GM12892 (cell line): ENCODE measurements around the gene ZBTB7B.

ENCODE experiments used
- DNase-seq: peaks from one replicate; pipeline ENCODE4 v3.0.0; 2011; ENCODE audit not compliant: insufficient read length
- FAIRE-seq: peaks from 2 replicates; lab custom pipeline; 2011; peaks lifted over from hg19 to GRCh38; lab: Jason Lieb, UNC
- POLR2A ChIP-seq: IDR thresholded peaks from 2 replicates; pipeline ENCODE4 v1.6.1; 2011; ENCODE audit warnings: low read depth, low read length, control low read depth
- POLR2AphosphoS5 ChIP-seq: IDR thresholded peaks from 2 replicates; pipeline ENCODE4 v1.6.1; 2011; ENCODE audit warnings: low read depth, low read length, control low read depth
- TAF1 ChIP-seq: IDR thresholded peaks from 2 replicates; pipeline ENCODE4 v1.6.1; 2011; ENCODE audit warnings: low read depth, mild to moderate bottlenecking, control low read depth, low read length, borderline replicate concordance

ZBTB7B gene

DNA sequence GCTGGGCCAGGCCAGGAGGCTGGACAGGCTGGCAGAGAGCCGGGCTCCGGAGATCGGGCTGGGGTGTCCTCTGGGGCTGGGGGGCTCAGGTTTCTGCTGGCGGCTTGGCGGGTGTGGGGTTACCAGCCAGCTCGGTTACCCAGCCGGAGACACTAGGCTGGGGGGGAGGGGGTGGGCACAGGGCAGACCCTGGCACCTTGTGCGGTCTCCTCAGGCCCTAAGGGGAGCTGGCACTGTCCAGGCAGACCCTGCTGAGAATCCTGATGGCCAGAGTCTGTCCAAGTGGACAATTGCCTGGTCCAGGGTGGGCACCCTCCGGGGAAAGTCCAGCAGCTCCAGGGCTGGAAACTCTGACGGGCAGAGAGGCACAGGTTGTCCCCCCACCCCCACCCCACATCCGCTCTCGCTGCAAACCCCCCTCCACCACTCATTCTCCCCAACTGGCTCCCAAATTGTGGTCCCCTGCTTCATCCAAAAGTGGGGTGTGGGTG is 6.7 kb downstream of the ZBTB7B start:
- no peak for TF ChIP-seq POLR2A
- no peak for TF ChIP-seq POLR2AphosphoS5
- no peak for TF ChIP-seq TAF1
- FAIRE-seq = no peak
- no peak for DNase-seq

DNA sequence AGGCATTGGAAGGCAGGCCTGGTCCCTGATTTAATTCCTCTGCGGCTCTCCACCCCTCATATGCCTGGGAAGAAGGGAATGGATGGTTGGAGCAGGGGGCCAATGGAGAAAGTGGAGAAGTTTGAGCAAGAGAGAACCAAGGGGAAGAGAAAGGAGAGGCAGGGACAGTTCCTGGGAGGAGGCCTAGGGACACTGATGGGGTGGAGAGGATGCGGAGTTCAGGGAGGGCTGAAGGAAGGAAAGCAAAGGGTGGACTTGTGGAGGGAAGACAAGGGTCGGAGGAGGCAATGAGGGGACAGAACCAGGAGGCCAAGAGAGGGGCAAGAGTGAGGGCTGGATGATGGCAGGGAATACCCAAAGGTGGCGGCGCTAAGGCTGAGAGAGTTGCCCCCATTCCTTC is 7.1 kb downstream of the ZBTB7B start:
- no peak for FAIRE-seq

DNA sequence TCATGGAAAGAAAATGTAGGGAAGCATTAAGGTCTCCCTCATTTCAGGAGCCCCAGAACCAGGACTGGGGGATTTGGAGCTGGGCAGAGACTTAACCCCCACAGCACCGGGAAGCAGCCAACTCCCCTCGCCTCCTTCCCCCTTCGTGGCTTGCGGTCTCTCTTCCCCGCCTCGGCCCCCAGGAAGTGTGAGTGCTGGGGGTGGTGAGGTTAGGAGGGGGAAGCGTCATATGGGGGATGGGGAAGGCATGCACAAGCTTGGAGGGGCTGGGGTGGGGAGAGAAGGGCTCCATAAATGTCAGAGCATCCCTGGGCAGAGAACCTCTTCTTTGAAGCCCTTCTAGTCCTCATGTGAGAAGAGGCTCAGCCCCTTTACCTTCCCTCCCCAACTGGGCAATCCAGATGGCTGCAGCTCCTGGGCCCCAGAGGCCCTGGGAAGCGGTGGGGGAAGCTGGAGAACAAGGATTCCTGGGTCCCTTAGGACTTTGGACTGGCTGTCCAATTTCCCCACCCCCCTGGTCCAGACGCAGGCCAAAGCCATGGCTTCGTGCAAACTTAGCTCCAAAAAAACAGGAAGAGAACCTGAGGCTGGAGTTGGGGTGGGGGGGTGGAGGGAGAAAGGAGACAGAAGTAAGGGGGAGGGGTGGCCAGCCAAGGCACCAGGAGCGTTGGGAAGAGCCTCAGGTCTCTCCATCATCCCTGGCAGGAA is 7.8 kb downstream of the ZBTB7B start:
- FAIRE-seq (no peak), DNase-seq (no peak)
- no peak for TF ChIP-seq TAF1
- TF ChIP-seq POLR2A = no peak
- no peak for TF ChIP-seq POLR2AphosphoS5

More for the DNA sequence above, 7.1 kb downstream of the ZBTB7B start:
- DNase-seq = no peak
- TF ChIP-seq POLR2AphosphoS5 (no peak), TAF1 (no peak), POLR2A (no peak)

DNA sequence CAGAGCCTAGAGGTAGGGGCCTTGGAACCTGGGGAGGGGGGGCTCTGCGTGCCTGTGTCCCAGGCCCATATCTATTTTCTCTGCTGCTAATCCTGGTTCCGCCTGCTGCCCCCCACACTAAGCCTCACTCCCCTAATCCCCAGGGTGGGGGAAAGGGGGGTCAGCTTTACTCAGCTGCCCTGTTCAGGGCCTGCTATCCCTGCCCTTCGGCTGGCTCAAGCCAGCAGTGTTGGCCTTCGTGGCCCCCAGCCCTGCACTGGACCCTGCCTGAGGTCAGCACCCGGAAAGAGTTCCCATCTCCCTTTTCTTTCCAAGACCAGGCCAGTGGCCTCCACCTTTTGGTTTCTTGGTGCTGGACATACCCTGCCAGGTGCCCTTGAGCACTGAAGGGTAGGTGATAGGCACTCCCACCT is 8.4 kb downstream of the ZBTB7B start:
- TF ChIP-seq TAF1 = no peak
- no peak for TF ChIP-seq POLR2A
- no peak for TF ChIP-seq POLR2AphosphoS5
- no peak for DNase-seq
- no peak for FAIRE-seq

DNA sequence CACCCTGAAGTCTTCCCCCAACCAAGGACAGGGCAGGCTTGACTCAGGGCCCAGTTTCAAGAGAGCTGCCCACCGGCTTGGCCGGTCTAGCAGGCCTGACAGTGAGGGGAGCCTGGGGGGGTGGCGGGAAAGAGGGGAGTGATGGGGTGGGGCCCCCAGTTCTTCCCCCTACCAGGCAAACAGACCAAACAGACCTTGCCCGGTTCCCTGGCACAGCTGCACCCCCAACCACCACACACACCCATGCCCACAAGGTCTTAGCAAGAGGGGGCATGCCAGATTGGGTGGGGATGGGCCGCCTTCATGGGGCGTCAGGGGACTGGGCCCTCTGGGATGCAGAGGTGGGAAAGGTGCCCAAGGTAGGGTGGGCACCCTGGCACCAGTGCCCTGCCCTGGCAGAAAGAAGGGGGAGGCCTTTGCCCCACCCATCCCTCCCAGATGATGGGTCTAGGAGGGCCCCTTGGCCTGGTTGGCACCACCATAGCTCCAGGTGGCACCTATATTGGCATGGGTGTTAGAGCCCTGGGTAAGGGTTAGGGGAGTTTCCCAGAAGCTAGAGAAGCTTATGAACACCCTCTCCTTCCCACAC is 8.9 kb downstream of the ZBTB7B start:
- FAIRE-seq (no peak), DNase-seq (no peak)
- TF ChIP-seq TAF1 (no peak), POLR2A (no peak), POLR2AphosphoS5 (no peak)

DNA sequence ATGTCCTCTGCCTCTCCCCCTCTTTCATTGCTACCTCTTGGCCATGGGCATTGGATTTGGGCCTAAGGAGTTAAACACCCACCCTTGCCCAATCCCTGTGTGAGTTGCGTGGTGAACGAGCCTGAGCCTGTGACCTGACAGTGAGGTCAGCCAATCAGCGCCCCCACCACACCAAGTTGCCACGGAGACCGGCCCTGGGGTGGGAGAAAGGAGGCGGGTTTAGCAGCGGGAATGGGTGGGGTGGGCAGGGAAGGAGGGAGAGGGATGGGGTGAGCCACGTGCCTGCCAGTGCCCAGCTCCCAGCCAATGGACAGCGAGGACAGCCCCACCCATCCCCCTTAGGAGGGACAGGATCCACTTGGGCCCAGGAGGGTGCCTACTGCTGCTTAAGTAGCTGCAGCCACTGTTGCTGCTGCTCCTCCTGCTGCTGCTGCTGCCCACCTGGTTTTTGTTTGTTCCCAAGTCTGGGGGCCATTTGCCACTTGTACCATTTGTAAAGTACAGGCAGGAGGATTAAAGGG is 9.5 kb downstream of the ZBTB7B start:
- no peak for TF ChIP-seq TAF1
- no peak for TF ChIP-seq POLR2A
- TF ChIP-seq POLR2AphosphoS5 = no peak
- FAIRE-seq = no peak
- no peak for DNase-seq

DNA sequence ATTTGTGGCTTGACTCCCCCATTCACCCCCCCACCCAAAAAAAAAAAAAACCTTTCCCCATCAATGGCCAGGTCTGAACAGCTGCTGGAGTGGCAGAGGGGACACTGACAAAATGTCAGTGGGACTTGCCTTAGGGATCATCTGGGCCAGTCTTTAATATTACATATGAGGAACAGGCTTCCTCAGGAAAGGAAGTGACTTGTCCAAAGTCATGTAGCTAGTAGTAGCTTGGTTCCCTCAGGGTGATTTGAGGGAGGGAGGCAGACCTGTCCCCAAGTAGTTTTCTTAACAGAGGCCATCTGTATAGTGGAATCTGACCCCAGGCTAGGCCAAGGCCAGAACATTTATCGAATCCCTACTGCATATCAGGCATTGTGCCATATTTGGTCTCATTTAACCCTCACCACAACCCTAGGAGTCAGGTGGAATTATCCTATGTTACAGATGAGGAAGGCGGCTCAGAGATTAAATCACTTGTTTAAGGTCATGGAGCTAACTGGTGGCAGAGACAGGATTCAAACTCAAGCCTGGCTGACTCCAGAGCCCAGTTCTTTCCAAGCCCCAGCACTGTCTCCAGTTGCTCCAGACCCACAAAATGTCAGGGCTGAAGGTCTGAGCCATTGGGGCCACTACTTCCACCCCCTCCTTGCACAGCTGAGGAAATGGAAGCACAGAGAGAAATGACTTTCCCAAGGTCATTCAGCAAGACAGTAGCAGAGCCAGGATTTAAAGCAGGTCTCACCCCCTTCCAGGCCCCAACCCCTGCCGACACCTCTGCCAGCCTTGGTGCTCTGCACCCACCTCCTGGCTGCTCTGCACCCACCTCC is 10.4 kb downstream of the ZBTB7B start:
- FAIRE-seq (no peak), DNase-seq (no peak)
- no peak for TF ChIP-seq POLR2AphosphoS5

DNA sequence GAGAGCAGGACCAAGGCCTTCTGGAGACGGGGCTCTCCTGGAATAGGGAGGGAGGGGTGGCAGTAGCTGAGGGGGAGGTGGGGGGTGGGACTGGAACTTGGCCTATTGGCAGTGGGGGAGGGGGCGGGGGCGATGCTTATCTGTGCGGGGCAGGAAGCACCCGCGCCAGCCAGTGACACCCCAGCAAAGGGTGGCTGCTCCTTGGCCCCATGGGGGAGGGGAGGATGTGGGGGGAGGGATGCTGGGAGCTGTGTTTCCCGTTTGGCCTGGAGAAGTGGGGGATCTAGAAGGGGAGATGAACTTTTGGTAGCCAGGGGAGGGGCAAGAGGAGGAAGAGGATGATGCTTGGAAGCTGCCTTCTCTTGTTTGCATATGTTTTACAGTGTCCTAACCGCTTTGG is 11.0 kb downstream of the ZBTB7B start:
- TF ChIP-seq POLR2A = no peak
- FAIRE-seq = no peak
- DNase-seq = no peak

DNA sequence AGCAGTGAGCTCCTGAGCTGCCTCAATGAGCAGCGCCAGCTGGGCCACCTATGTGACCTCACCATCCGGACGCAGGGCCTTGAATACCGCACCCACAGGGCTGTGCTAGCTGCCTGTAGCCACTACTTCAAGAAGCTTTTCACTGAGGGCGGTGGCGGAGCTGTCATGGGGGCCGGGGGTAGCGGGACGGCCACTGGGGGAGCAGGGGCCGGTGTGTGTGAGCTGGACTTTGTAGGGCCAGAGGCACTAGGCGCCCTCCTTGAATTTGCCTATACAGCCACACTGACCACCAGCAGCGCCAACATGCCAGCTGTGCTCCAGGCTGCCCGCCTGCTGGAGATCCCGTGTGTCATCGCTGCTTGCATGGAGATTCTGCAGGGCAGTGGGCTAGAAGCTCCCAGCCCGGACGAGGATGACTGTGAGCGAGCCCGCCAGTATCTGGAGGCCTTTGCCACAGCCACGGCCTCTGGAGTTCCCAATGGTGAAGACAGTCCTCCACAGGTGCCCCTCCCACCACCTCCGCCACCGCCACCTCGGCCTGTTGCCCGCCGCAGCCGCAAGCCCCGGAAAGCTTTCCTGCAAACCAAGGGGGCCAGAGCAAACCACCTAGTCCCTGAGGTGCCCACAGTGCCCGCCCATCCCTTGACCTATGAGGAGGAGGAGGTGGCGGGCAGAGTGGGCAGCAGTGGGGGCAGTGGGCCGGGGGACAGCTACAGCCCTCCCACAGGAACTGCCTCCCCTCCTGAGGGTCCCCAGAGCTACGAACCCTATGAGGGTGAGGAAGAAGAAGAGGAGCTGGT is 12.3 kb downstream of the ZBTB7B start:
- TF ChIP-seq POLR2AphosphoS5 = no peak
- no peak for TF ChIP-seq TAF1
- no peak for TF ChIP-seq POLR2A
- FAIRE-seq (no peak), DNase-seq (no peak)

DNA sequence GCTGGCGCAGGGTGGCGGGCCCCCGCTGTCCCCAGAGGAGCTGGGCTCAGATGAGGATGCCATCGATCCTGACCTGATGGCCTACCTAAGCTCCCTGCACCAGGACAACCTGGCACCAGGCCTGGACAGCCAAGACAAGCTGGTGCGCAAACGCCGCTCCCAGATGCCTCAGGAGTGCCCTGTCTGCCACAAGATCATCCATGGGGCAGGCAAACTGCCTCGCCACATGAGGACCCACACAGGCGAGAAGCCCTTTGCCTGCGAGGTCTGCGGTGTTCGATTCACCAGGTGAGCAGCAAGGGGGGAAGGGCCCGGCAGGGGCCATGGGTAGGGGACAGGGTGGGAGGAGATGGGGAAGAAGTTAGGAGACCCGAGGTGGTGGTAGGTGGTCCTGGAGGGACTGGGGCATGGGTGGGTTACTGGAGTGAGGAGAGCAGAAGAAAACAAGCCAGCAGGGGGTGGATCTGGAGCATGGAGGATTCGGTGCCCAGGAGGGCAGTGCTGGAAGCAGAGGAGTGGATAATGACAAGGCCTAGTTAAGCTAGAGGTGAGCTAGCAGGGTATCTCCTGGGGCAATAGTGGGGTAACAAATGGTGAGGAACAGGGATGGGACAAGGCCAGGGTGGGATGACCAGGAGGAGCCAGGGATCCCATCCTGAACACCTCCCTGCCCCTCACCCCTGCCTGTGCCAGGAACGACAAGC is 13.1 kb downstream of the ZBTB7B start:
- FAIRE-seq = no peak
- no peak for TF ChIP-seq TAF1
- TF ChIP-seq POLR2AphosphoS5 = no peak
- TF ChIP-seq POLR2A = no peak
- DNase-seq = no peak

DNA sequence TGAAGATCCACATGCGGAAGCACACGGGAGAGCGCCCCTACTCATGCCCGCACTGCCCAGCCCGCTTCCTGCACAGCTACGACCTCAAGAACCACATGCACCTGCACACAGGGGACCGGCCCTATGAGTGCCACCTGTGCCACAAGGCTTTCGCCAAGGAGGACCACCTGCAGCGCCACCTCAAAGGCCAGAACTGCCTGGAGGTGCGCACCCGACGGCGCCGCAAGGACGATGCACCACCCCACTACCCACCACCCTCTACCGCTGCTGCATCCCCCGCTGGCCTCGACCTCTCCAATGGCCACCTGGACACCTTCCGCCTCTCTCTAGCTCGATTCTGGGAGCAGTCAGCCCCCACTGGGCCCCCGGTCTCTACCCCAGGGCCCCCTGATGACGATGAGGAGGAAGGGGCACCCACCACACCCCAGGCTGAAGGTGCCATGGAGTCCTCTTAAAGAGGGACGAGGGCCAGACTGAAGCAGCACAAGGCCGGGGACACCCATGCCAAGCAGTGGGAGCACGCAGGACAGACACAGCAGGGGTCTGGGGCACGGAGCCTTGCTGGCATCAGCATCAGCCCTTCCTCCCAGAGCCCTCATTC is 13.7 kb downstream of the ZBTB7B start:
- no peak for FAIRE-seq
- TF ChIP-seq TAF1 = no peak

More for the DNA sequence above, 13.7 kb downstream of the ZBTB7B start:
- DNase-seq = no peak
